D721Med (cell line): ENCODE results near the gene ATP13A5.

ENCODE experiments used
- DNase-seq: peaks from one replicate; pipeline ENCODE4 v3.0.0; 2011; ENCODE audit warnings: low spot score; ENCODE audit not compliant: insufficient read length
- FAIRE-seq: peaks from 2 replicates; lab custom pipeline; 2011; peaks lifted over from hg19 to GRCh38; lab: Jason Lieb, UNC
- TF ChIP-seq, protein P1 (sequence below): IDR thresholded peaks from 2 replicates; pipeline ENCODE4 v1.5.1; 2012; ENCODE audit warnings: mild to moderate bottlenecking, control low read depth; ENCODE audit not compliant: insufficient read depth; ENCODE audit errors: missing control alignments

ATP13A5 gene

DNA sequence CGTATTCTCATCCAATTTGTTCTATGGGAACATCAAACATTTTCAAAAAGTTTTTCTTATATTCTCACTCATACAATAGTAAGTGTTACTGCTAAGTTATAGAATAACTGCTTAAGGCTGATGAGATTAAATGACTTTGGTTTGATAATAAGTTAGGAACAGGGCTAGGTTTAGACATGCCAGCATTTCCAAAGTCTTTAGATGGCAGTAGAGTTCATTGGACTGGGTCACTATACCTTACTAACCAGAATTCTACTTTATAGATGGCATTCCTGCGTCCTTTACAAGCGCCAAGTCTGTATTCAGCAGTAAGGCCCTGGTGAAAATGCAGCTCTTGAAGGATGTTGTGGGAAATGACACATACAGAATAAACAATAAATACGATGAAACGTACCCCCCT, 115.8 kb downstream of the ATP13A5 start:
- no peak for FAIRE-seq
- no peak for DNase-seq
- TF ChIP-seq, protein P1, sequence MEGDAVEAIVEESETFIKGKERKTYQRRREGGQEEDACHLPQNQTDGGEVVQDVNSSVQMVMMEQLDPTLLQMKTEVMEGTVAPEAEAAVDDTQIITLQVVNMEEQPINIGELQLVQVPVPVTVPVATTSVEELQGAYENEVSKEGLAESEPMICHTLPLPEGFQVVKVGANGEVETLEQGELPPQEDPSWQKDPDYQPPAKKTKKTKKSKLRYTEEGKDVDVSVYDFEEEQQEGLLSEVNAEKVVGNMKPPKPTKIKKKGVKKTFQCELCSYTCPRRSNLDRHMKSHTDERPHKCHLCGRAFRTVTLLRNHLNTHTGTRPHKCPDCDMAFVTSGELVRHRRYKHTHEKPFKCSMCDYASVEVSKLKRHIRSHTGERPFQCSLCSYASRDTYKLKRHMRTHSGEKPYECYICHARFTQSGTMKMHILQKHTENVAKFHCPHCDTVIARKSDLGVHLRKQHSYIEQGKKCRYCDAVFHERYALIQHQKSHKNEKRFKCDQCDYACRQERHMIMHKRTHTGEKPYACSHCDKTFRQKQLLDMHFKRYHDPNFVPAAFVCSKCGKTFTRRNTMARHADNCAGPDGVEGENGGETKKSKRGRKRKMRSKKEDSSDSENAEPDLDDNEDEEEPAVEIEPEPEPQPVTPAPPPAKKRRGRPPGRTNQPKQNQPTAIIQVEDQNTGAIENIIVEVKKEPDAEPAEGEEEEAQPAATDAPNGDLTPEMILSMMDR: no peak

DNA sequence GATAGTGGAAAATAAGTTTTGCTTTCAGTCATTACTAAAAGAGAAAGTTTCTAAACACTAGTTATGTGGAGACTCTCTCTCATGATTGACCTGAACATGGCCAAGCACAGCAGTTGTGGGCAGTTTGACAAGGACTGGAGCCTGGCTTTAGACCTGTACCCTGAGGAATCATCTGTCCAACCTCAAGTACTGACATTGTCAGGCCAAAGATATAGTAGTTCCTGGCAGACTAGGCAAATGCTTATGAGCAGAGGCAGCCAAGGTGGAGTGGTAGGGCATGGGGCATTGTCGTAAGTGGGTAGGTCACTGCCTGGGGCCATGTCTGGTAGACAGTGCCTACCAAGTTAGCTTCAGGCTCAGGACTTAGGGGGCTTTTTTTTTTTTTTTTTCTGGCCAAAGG, 116.6 kb downstream of the ATP13A5 start:
- DNase-seq (no peak), FAIRE-seq (no peak)
- TF ChIP-seq, protein P1: no peak

DNA sequence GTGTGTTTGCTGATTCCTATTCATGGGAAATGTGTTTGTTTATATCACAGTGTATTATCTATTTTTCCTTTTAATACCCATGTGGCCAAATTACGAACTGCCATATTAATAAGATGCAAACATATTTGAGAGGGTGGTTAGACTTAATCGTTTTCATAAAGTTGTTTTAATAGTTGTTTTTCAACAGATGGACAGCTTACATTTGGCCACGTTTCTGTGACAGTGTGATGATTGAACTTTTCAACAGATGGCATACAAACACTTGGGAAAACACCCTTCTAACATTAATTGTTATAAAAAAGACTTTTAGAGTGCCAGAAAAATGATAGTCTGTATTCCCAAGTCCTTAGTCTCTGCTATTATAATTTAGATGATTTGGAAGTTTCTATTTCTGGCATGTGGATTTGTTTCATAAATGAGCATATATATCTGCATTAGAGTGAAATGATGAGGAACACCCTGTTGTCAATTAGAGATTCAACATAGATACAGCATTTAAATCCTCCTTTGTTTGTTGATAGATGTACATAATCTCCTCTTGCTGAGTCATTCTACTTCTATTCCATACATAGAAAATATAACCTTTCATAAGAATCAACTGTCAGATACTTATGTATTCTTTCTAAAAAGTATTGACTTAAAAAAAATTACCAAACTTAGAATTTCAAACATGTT, 124.4 kb downstream of the ATP13A5 start:
- no peak for FAIRE-seq
- DNase-seq: no peak
- TF ChIP-seq, protein P1: no peak

DNA sequence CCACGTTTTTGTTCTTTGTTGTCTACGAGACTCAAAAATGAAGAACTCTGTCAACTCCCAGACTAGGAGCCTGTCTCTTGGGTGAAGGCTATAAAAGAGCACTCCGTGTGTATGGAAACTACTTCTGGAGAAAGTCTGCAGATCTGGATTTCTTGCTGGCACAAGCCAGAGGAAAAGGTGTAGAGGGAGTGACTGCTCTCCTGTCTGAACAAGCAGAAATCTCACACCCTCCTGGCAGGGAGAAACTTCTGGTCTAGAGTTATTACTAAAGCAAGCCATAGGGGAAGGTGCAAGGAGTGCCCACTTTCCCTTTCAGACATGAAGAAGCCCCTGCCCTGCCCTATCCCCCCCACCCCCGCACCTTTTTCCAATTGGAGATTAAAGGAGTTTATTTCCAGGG, 128.1 kb downstream of the ATP13A5 start:
- TF ChIP-seq, protein P1: no peak
- FAIRE-seq (no peak), DNase-seq (no peak)

DNA sequence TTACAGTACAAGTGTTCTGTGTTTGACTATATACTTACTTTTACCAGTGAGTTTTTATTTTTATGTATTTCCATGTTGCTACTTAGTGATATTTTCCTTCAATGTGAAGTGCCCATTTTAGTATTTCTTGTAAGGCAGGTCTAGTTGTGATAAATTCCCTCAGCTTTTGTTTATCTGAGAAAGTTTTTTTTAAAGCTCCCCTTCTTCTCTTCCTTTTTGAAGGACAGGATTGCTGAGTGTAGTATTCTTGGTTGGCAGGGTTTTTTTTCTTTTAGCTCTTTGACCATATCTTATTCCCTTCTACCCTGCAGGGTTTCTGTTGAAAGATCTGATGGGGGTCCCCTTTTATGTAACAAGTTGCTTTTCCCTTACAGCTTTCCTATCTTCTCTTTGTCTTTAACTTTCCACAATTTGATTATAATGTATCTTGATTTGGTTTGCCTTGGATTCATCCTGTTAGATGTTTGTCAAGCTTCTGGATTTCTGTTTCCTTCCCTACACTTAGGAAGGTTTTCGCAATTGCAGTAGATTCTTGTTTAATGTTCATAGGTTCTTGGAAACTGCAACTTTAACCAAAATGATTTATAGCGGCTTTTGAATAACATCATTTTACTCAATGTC, 129.6 kb downstream of the ATP13A5 start:
- peak; percentile 87 for FAIRE-seq
- TF ChIP-seq, protein P1: no peak
- no peak for DNase-seq

DNA sequence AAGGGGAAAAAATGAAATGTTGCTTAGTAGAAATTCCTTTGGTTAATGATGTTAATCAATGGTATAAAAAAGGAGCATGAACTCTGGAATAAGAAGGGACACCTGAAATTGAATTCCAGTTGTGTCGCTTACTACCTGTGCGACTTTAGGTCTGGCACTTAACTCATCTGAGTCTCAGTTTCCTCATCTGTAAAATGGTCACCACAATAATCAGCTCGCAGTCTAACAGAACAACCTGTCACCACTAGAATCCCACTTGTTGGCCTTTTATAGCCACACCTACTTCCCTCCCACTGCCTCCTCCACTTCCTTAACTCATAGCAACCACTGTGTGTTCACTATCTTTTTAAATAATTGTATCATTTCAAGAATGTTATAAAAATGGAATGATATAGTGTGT, 135.0 kb downstream of the ATP13A5 start:
- no peak for DNase-seq
- TF ChIP-seq, protein P1: no peak
- no peak for FAIRE-seq

DNA sequence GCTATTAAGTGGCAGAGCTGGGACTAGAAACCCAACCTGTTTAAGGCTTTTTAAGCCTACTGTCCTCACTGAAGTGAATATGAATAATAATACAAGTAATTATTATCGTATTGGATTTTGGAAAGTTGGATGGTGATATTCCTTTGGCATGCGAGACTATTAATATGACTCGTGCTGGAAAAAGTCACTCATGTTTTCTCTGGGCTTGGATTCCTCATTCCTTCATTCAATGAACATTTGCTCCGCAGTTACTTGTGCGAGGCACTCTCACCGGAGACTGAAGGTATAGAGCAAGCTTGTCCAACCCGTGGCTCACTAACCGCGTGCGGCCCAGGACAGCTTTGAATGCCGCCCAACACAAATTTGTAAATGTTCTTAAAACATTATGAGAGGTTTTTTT, 136.8 kb downstream of the ATP13A5 start:
- FAIRE-seq: no peak
- TF ChIP-seq, protein P1: no peak

More for the DNA sequence above, 136.8 kb downstream of the ATP13A5 start:
- no peak for DNase-seq
